Chondrocyte (in vitro differentiated cells): ENCODE measurements around the gene FSD2. TPM values are rescaled to one million over a fixed set of nuclear protein-coding genes. Genes with fewer than 3 reads are reported as not detected.
A peak's percentile ranks its signal among the peaks of the same experiment; 100 is the strongest.

ENCODE experiments used
- DNase-seq: peaks from one replicate; pipeline ENCODE4 v3.0.0; 2021; ENCODE audit warnings: mixed read lengths, low spot score
- H3K27ac Mint-ChIP-seq: one replicate; pipeline ENCODE4 v1.8.0; 2021; ENCODE audit warnings: mild to moderate bottlenecking, moderate library complexity, mixed read lengths; ENCODE audit not compliant: unreplicated experiment
- H3K27me3 Mint-ChIP-seq: 2 replicates; pipeline ENCODE4 v1.8.0; 2021; ENCODE audit warnings: low read depth, mixed read lengths
- H3K36me3 Mint-ChIP-seq: 2 replicates; pipeline ENCODE4 v1.8.0; 2021; ENCODE audit warnings: low read depth, mixed read lengths
- H3K4me1 Mint-ChIP-seq: 2 replicates; pipeline ENCODE4 v1.8.0; 2021; ENCODE audit warnings: low read depth, mild to moderate bottlenecking, mixed read lengths
- H3K4me3 Mint-ChIP-seq: one replicate; pipeline ENCODE4 v1.8.0; 2021; ENCODE audit warnings: mild to moderate bottlenecking, moderate library complexity, mixed read lengths; ENCODE audit not compliant: unreplicated experiment
- H3K9me3 Mint-ChIP-seq: 2 replicates; pipeline ENCODE4 v1.8.0; 2021; ENCODE audit warnings: low read depth, mixed read lengths
- CTCF ChIP-seq: fragments of 200-600 bp; sonication (generic); IDR thresholded peaks from 2 replicates; pipeline ENCODE4 v1.5.0; 2021; ENCODE audit warnings: antibody characterized with exemption, mild to moderate bottlenecking, moderate library complexity
- total RNA-seq: library from RNA; stranded (reverse); gene quantifications from 3 replicates; pipeline ENCODE4 v1.2.1, GENCODE V29; 2021

Gene FSD2
- total RNA-seq, 1 donor from 2014 or later = not detected

DNA sequence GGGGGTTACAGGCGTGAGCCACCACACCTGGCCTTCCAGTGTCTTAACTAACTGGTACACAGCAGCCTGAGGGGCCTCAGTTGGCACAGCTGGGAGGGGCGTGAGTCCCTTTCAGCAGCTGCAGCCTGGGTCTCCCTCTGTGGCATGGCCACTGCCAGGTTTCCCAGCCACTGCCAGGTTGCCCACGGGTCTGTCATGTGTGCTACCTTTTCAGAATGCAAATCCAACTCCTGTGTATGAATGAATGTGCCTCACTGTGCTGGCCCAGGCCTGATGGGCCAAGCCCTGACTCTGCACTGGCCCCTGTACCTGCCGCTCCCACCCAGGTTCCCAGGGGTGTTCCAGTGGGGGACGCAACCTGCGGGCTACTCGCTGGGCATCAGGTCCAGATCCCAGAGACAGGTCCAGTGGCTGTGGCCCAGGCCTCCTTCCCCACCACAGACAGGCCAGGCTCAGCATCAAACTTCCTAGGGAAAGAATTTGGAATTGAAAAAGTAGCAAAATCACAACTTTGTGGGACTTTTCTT lies 29.6 kb upstream of the FSD2 start:
- Mint-ChIP-seq H3K36me3 (peaks cover 52% of the 10 kb centered on the region), H3K27ac (no peak overlapping the region), H3K27me3 (no peaks in the 10 kb centered on the region), H3K9me3 (peaks cover 11% of the 10 kb centered on the region), H3K4me1 (peaks cover 25% of the 10 kb centered on the region), H3K4me3 (no peak overlapping the region)
- DNase-seq = no peak
- no peak for TF ChIP-seq CTCF

GRCh38 chr15:82833362-82833682 lies 27.5 kb upstream of the FSD2 start:
- peaks cover 25% of the 10 kb centered on the region for H3K4me1 Mint-ChIP-seq
- no peak for DNase-seq
- no peaks in the 10 kb centered on the region for H3K9me3 Mint-ChIP-seq
- no peaks in the 10 kb centered on the region for H3K27me3 Mint-ChIP-seq
- H3K4me3 Mint-ChIP-seq = no peak overlapping the region
- H3K36me3 Mint-ChIP-seq = peaks cover 62% of the 10 kb centered on the region
- peak overlapping the region; percentile 89 for H3K27ac Mint-ChIP-seq
- no peak for TF ChIP-seq CTCF

- H3K27ac Mint-ChIP-seq = peak overlapping the region; percentile 89
- no peaks in the 10 kb centered on the region for H3K9me3 Mint-ChIP-seq
- DNase-seq = no peak
- TF ChIP-seq CTCF = peak; percentile 60
- H3K36me3 Mint-ChIP-seq = peaks cover 62% of the 10 kb centered on the region
- peaks cover 25% of the 10 kb centered on the region for H3K4me1 Mint-ChIP-seq
- H3K4me3 Mint-ChIP-seq = no peak overlapping the region
- no peaks in the 10 kb centered on the region for H3K27me3 Mint-ChIP-seq
These were observed 26.9 kb upstream of the FSD2 start for GRCh38 chr15:82832601-82833361.

- Mint-ChIP-seq H3K27ac (peak overlapping the region; percentile 89), H3K4me3 (no peak overlapping the region), H3K4me1 (peaks cover 25% of the 10 kb centered on the region), H3K9me3 (no peaks in the 10 kb centered on the region), H3K27me3 (no peaks in the 10 kb centered on the region), H3K36me3 (peaks cover 59% of the 10 kb centered on the region)
- TF ChIP-seq CTCF = no peak
- DNase-seq = no peak
These were observed 26.2 kb upstream of the FSD2 start for GRCh38 chr15:82831894-82832600.

DNA sequence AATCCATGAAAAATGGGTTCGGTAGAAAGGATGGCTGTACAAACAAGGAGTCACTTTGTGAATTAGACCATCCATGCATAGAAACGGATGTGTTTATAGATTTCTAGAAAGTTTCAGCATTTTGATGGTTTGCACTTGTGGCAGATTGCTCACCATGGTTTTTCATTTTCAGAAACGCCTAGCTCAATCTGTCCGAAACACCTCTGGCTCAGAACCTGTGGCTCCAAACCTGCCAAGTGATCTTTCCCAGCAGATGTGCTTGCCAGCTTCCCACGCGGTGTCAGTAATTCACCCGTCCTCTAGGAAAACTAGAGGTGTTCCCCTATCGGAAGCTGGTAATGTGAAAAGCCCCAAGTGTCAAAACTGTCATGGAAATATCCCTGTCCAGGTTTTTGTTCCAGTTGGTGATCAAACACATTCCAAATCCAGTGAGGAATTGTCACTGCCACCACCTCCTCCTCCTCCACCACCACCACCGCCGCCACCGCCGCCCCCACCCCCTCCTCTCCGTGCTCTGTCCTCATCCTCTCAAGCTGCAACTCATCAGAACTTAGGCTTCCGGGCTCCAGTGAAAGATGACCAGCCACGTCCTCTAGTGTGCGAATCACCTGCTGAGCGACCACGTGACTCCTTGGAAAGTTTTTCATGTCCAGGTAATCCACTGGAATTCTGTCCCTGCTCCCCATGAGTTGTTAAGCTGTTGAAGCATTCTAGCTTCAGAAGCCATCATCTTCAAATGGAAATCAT lies 24.7 kb upstream of the FSD2 start:
- no peak for TF ChIP-seq CTCF
- peaks cover 25% of the 10 kb centered on the region for H3K4me1 Mint-ChIP-seq
- H3K4me3 Mint-ChIP-seq = no peak overlapping the region
- no peaks in the 10 kb centered on the region for H3K9me3 Mint-ChIP-seq
- H3K27me3 Mint-ChIP-seq = no peaks in the 10 kb centered on the region
- H3K27ac Mint-ChIP-seq = no peak overlapping the region
- peaks cover 54% of the 10 kb centered on the region for H3K36me3 Mint-ChIP-seq
- DNase-seq = no peak
